GM12873 (cell line): ENCODE results near the gene SLC17A4.

Source experiments
- CTCF ChIP-seq: IDR thresholded peaks from 2 replicates; pipeline ENCODE4 v1.5.1; 2012; ENCODE audit warnings: low read depth, mild to moderate bottlenecking, moderate library complexity, low read length, control low read depth; ENCODE audit not compliant: insufficient read depth; ENCODE audit errors: missing control alignments

The SLC17A4 gene

GRCh38 chr6:25821341-25821740 is 66.8 kb downstream of the SLC17A4 start:
- TF ChIP-seq CTCF: no peak

- no peak for TF ChIP-seq CTCF
These were observed 74.8 kb downstream of the SLC17A4 start for GRCh38 chr6:25829375-25829774.

GRCh38 chr6:25830458-25830857 is 75.9 kb downstream of the SLC17A4 start:
- no peak for TF ChIP-seq CTCF
